HG03196 (cell line): ENCODE data around the gene PRDM5.

ENCODE experiments used
- ATAC-seq: cut with Tn5 transposase; IDR thresholded peaks from one replicate; pipeline ENCODE4 v1.9.1; 2021; ENCODE audit not compliant: unreplicated experiment

The PRDM5 gene

DNA sequence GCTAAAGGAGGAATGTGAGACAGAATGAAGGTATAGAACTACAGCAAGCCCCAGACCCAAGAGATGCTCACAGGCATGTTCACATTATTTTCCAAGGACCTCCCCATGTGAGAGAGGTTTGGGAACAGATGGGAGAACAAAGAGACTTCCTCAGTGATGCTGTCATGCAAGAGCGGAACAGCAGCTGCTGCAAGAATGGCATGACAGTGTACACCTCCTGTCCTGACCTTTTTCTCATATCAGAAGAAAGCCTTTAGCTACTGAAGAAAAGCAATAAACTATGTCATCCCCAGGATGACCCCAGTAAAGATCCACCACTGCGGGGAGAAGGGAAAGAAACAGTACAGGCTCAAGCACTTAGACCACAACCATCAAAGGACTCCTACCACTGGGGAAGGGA, 7.2 kb downstream of the PRDM5 start:
- no peak for ATAC-seq

GRCh38 chr4:120903419-120903818, 19.1 kb downstream of the PRDM5 start:
- no peak for ATAC-seq

- ATAC-seq = no peak
Measured at GRCh38 chr4:120902925-120903324, 19.6 kb downstream of the PRDM5 start.

- no peak for ATAC-seq
Measured at GRCh38 chr4:120901731-120902130, 20.8 kb downstream of the PRDM5 start.

DNA sequence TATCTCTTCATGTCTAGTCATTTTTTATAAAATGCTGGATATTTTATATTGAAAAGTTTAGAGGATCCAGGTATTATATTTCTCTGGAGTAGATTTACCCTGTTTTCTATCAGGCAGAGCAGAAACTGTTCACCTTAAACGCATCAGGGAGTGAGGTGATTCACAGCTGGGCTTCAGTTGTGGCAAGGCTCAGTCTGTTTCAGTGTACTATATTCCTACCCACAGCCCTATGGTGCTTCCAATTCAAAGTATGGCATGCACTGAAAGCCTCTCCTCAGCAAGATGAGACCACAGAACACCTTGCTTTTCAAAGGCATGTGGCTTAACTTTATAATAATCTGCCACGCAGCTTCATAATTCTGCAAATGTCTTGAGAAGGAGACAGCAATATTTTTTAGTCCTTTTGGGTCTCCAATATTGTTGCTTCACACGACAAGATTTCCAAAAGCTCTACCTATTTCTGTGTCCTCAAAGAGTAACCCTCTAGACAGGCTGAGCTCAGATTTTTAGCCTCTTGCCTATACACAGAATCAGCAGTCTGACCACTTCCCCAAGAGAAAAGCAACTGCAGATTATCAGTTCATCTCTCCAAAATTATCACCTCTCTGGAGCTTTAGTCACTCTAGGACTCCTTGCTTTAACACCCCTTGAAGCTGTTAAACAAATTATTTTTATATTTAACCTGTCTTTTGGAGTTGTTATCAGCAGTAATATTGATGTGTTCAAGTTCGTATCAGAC, 24.4 kb downstream of the PRDM5 start:
- no peak for ATAC-seq

GRCh38 chr4:120895554-120895953, 27.0 kb downstream of the PRDM5 start:
- ATAC-seq = no peak

DNA sequence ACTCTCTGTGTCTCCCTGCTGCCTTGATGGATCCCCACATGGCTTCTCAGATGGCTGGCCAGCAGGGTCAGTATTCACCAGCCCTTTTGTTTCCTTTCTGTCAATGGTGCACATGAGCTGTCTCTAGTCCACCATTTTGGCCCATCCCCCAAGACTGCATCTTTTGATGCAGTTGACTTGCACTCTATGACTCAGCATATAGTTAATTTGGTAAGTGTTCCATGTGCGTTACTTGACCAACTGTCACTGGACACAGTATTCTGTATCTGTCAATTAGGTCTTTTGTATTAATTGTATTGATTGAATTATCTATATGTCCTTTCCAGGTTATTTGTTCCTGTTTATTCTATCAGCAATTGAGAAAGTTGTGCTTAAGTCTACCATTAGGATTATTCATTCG, 29.2 kb downstream of the PRDM5 start:
- no peak for ATAC-seq

- no peak for ATAC-seq
Measured at GRCh38 chr4:120886191-120886590, 36.3 kb downstream of the PRDM5 start.

GRCh38 chr4:120881846-120882245, 40.7 kb downstream of the PRDM5 start:
- no peak for ATAC-seq

GRCh38 chr4:120881351-120881750, 41.2 kb downstream of the PRDM5 start:
- ATAC-seq = no peak

DNA sequence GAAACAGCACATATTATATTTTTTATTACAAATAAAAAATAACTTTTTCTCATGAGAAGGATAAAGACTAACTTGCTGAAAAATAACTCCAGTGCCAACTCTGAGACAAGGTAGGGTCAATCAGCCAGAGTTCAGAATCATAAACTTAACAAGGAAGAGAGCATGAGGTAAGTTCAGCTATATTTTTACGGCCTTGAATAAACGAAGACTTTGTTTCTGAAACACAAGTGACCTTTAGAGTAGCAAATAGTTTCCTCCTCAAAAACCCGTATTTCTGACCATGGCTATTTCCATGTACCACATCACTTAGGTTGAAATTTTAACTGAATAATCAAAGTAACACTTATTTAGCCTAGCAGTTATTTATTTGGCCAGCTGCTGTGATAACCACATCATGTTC, 45.5 kb downstream of the PRDM5 start:
- no peak for ATAC-seq

DNA sequence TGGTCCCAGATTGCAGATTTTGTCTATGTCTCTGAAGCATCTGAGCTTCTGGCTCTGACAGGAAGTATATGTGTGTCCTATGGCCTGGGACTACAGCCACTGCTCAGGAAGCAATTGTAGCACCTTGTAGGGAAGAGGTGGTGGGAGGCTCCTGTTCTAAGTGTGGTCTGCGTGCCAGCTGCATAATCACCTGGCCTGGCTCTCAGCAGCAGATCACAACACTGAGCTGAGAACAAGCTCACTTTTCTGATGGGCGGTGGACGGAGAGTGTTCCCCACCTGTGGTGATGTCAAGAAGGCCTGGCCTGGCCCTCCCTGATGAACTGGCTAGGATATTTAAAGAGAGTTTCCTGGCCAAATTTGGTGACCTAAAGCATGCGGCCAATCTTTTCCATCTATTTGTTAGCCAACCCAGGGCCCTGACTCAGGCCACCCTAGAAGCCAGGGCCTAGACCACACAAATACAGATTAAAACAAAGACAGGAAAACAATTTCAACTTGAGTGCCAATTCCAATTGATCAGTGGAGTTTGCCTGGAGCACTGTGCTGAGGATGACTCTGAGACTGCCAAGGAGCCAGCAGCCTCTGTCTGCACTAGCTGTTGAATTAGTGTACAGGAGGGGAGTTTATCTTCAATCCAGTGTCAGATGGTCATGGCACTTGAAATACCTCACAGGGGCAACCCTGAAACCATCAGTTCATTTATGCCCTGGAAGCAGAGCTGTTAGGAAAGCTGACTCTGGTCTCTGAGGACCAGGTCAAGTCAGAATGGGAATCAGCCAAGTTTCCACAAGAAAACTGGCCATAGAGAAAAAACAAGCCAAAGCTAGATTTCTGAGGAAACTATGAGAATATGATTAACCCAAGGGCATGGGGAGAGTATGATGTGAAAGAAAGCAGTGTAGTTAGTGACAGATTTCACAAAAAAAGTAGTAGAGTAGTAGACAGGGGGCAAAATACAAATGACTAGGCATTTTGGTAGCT, 47.4 kb downstream of the PRDM5 start:
- no peak for ATAC-seq

DNA sequence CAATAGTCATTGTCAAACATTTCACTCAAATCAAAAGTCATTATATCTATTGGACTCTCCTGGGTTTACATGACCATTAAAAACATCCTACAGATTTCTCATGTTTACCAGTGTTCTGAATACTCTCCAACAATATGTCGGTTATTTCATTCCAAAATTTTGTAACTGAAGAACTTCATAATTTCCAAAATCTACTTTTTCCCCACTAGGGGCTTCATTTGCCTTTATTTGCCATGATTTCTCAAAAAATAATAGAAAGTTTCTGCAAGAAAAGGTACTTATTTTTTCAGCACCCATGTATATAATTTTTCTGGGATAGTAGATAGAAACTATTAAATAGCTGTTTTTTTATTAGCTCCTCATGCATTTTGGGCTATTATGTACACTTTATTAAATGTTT, 49.0 kb downstream of the PRDM5 start:
- no peak for ATAC-seq

GRCh38 chr4:120871173-120871572, 51.4 kb downstream of the PRDM5 start:
- ATAC-seq = no peak

DNA sequence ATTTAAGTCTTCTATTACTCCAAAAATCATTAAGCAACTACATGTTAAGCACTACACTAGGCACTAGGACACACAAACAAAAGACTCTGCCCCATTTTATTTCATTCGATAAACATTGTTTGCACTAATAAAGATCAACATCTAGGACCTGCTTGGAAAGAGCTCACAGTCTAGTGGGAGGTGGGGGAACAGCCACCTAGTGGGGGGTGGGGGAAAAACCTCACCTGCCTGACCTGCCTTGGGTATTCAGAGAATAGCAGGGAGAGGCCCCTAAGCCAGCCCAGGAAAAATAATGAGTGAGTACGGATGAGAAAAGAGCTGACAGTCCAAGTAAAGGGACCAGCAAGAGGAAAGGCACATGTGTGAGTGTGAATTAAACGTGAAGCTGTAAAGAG, 52.2 kb downstream of the PRDM5 start:
- no peak for ATAC-seq

GRCh38 chr4:120869613-120870278, 52.8 kb downstream of the PRDM5 start:
- ATAC-seq = no peak

DNA sequence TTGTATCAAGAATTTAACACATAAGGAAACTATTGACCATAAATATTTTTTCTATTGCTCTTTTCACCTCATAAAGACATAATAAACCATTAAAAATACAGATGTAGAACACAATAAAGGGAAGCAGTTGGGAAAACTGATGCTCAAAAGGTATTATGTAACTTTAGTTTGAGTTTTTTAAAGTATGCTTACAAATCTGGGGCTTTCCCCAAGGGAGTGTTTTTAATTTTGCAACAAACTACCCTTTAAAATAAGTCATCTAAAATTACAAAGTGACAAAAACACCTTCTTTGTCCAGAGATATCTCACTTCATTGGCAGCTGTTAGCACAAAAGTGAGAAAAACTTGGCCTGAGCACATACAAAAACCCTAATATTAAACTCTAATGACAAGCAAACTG, 55.0 kb downstream of the PRDM5 start:
- no peak for ATAC-seq

GRCh38 chr4:120865985-120866384, 56.5 kb downstream of the PRDM5 start:
- no peak for ATAC-seq

DNA sequence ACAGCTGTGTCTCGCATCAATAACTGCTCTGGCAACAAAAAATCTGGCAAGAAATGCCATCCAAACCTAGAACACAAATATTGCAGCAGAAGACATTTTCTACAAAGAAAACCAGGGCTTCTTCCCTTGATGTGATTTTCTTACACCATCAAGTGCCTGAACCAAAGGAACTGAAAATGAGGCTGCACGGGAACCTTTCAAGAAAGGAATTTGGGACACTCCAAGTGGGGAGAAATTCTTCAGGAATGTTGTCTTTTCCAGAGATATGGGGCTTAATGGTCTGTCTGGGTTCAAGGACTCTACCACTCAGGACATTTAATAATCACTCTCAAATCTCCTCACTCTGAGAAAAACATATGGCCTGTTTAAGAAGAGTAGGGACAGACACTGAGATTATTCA, 57.6 kb downstream of the PRDM5 start:
- ATAC-seq = no peak

GRCh38 chr4:120862432-120862831, 60.1 kb downstream of the PRDM5 start:
- no peak for ATAC-seq

GRCh38 chr4:120861852-120862251, 60.7 kb downstream of the PRDM5 start:
- no peak for ATAC-seq

DNA sequence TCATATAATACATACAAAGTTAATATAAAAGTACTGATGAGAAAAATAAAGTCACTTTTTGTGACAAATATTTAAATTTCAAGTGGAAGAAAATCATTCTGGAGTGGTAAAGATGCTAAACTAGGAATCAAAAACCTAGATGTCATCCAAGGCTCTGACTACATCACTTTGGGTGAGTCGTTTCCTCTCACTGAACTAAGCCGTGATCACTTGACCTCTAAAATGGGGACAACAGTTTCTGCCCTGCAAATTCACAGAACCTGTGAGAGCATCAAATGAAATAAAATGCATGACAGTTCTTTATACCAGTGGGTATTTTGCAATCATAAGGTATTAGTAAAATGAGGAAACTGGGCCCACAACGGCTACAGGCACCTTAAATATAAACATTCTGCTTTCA, 63.8 kb downstream of the PRDM5 start:
- ATAC-seq = no peak
